Stimulated activated CD8-positive, alpha-beta memory T cell treated with anti-CD3 and anti-CD28 coated beads, Interleukin-2, amount 100 ng/mL, for 1 hour (primary cell): ENCODE results near the gene SLC25A10.
"Not testable (repeated sequence)": the region's sequence is repeated elsewhere in the genome, so short reads cannot be mapped to it uniquely, and the experiment has no call there.

Experiments used
- DNase-seq, 2 donors: peaks; one replicate each; pipeline ENCODE4 v3.0.0-alpha.2; 2020; ENCODE audit warnings: low read depth in 2 of 2

SLC25A10 gene

DNA sequence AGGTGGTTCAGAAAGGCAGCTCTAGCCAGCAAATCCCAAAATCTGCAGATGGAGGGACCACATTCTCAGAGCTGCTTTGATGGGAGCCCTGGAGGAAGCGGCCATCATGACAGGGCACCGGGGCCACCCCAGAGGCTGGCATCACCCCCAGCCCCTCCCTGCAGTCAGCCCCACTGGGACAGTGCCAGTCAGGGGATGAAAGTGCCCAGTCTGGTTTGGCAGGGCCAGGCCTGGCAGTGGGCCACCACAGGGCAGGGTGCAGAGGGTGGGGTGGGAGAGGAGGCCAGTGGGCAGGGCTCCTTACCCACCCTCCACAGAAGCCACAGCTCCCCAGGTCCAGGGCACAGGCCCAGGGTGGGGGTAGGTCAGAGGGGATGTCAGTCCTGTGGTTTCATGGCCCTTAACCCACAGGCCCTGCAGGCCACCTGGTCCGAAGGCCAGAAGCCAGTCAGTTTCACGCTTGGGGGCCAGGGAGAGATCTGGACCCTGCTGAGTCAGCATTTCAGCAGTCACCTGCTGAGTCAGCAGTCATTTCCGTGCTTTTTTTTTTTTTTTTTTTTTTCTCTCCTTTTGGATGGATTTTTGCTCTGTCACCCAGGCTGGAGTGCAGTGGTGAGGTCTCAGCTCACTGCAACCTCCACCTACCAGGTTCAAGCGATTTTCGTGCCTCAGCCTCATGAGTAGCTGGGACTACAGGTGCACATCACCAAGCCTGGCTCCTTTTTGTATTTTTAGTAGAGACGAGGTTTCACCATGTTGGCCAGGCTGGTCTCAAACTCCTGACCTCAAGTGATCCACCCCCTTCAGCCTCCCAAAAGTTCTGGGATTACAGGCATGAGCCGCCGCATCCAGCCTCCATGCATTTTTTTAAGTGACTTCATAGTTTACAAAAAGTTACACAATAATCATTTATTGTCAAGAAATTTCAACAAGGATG is 10.4 kb downstream of the SLC25A10 start:
- no peak for DNase-seq

DNA sequence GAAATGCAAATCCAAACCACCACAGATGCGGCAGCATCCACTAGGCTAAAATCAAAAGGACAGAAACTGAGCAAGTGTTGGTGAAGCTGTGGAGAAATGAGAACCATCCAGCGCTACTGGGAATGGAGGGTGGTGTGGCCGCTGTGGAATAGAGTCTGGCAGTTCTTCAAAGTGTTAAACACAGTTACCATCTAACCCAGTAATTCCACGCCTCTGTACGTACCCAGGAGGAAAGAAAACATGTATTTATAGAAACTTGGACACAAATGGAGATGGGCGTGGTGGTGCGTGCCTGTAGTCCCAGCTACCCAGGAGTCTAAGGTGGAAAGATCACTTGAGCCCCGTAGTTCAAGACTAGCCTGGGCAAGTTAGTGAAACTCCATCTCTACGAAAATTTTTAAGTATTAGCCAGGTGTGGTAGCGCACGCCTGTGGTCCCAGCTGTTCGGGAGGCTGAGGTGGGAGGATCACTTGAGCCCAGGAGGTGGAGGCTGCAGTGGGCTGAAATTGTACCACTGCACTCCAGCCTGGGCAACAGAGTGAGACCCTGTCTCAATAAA is 11.6 kb downstream of the SLC25A10 start:
- DNase-seq = no peak

DNA sequence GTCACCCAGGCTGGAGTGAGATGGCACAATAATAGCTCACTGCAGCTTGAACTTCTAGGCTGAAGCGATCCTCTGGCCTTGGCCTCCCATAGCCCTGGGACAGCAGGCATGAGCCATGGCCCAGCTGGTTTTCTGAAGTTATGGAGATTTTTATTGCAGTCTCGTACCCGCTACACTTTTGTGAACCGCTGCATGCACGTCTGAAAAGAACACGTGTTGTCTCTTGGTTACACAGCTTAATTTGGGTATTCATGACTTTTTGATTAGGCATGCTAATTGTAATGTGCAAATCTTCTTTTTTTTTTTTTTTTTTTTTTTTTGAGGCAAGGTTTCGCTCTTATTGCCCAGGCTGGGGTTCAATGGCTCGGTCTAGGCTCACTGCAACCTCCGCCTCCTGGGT is 13.4 kb downstream of the SLC25A10 start:
- DNase-seq = no peak

- DNase-seq = no peak
These were observed 13.9 kb downstream of the SLC25A10 start for GRCh38 chr17:81726004-81726403.

DNA sequence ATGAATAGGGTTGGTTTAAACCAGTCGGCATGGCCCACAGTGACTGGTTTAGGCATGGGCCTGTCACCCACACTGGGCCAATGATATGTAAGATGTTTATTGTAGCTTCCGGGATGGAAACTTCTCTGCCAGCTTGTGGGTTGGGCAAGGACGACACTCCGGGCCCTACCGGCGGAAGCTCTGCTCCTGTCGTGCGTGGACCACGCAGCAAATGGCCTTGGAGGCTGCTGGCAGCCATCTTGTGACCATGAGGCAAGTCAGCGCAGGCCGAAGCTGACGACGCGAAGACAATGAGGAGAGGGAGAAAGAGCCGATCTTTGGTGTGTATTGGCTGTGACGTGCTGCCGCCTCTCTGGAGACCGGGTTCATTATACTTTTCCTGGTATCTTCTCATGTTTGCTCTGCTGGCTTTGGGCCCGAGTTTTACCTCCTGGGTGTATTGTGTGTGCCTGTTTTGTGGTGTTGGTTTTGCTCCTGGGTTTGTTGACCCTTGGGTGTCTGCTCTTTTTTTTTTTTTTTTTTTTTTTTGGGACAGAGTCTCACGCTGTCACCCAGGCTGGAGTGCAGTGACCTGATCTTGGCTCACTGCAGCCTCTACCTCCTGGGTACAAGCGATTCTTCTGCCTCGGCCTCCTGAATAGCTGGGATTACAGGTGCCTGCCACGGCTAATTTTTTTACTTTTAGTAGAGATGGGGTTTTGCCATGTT is 15.4 kb downstream of the SLC25A10 start:
- DNase-seq = no peak

DNA sequence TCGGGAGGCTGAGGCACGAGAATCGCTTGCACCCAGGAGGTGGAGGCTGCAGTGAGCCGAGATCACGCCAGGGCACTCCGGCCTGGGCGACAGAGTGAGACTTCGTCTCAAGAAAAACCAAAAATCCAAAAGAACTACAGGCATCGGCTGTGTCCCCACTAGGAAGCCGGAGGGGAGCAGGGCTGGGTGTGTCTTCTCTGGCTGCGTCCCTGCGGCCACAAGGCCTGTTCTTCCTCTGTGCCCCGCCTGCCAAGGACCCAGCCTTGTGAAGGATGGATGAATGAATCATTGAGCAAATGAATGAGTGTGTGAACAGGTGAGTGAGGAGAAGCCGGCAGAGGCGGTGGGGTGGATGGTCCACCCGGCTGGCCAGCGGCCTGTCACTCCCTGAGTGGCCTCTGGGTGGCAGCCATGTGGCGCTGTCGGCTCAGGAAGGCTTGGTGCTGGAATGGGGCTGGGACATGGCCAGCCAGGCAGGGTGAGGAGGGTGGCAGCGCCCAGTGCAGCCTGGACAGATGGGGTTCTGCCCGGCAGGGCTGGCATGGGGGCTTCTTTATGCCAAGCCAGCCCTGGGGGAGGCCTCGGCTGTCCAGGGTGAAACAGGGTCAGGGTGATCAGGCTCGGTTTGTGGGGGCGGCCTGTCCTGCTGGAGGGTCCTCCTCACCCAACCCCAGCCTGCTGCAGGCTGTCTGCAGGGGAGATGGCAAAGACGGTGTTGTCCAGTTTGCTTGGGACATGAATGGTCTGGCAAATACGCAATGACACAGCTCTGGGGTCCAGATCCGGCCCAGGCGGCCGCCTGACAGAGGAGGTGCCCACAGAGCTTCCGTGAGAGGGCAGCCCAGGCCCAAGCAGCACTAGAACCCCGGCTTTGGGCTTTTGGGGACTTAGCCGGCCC is 21.7 kb downstream of the SLC25A10 start:
- DNase-seq = no peak

DNA sequence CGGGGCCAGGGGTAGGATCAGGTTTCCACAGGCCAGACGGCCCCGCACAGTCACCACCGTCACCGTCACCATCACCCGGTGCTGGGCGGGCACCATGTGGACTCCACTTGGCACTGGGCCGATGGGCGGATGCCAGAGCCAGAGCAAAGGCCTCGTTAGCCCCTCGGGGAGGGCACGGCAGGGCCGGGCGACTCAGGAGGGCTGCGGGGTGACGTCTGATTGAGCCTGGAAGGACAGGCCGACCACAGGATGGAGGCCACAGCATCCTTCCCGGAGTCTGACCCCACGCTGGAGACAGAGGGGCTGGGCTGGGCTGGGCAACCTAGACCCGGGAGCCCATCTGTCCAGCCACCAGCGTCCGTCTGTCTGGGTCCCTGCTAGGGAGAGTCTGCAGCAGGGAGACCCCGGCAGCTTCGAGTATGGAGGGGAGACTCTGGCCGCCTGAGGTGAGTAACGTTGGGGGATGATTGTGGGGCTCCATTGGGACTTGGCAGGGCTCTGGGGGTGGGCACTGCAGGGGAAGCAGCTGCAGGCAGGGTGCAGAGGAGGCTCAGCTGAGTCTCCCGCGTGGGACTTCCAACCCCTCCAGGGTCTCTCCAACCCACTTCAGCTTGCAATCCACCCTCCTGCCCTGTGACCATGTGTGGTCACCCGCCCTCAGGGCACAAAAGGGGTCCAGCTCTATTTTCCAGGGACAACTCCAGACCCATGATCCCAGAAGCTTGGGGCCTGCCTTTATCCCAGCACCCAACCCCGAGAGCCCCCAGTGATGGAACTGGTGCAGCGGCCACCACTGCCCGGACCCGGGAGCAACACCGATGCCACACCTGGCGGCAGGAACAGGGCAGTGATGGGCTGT is 22.6 kb downstream of the SLC25A10 start:
- no peak for DNase-seq

GRCh38 chr17:81735264-81736102 is 23.4 kb downstream of the SLC25A10 start:
- no peak for DNase-seq

DNA sequence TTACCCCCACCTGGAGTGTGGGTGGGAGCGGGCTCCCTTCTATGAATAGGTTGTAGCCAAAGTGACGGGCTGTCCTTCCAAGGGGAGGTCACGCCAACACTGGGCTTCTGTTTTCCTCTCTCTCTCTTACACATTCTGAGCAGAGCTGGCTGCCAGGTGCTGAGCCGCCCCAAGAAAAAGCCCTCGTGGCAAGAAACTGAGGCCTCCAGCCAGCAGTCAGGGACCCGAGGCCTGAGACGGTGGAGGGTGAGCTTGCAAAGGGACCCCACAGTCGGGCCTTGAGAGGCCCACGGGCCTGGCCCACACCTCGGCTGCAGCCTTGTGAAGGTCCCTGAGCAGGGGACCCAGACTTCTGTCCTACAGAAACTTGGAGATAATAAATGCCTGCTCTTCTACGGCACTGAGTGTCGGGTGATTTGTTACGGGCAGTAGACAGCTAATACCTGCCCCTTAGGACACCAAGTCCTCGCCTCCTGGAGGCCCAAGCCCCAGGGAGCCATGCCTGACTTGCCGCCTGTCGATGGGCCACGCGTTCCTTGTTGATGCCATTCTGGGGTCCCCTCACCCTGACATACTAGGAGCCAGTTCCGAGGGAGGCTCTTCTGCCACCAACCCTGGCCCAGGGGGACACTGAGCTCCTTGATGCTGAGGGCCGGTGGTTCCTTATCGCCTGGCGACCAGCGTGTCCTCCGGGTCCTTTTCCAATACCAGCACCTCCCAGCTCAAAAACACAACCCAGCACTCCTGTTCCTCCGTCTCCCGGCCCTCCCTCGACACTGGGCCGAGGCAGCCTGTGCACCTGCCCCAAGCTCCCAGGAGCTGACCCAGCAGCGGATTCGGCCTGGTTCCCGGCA is 26.1 kb downstream of the SLC25A10 start:
- no peak for DNase-seq

DNA sequence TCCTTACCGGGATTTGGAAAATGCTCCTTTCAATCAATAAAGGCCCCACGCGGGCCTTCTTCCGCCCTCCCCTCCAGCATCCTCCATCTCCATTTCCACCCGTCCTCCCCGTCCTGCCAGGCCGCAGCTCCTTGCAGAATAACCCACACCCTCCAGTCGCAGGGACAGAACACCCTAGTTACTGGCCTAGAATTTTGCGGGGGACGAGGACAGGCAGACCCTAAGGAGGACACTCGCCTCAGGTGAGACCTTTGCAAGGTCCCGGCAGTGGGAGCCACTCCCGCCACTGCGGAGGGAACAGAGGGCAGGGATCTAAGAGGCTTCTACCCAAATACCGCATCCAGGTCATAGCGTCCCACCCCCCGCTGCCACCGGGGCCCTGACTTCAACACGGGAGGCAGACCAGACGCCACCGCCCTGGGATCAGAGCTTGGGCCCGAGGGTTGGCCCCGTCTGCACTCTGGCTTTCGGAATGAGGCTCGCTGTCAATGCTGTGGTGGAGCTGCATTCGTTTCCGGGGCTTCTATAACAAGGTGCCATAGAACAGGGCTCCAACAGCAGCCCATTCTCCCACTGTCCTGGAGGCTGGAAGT is 26.8 kb downstream of the SLC25A10 start:
- DNase-seq = no peak

DNA sequence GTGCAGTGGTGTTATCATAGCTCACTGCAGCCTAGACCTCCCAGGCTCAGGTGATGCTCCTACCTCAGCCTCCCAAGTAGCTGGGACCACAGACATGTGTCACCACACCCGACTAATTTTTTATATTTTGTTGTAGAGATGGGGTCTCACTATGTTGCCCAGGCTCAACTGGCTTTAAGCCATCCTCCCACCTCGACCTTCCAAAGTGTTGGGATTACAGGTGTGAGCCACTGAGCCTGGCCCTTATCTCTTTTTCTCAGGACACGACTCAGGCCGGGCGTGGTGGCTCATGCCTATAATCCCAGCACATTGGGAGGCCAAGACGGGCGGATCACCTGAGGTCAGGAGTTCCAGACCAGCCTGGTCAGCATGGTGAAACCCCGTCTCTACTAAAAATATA is 27.5 kb downstream of the SLC25A10 start:
- not testable (repeated sequence) for DNase-seq

GRCh38 chr17:81740395-81740961 is 28.4 kb downstream of the SLC25A10 start:
- no peak for DNase-seq

GRCh38 chr17:81741049-81741593 is 29.0 kb downstream of the SLC25A10 start:
- no peak for DNase-seq

GRCh38 chr17:81741594-81742452 is 29.7 kb downstream of the SLC25A10 start:
- DNase-seq = no peak
